Activated CD8-positive, alpha-beta memory T cell treated with anti-CD3 and anti-CD28 coated beads, Interleukin-2, amount 10 ng/mL, durations not matched to agents 7 days and 5 days (primary cell): ENCODE measurements around the gene B4GALT2. TPM values are rescaled to one million over a fixed set of nuclear protein-coding genes. Genes with fewer than 3 reads are reported as not detected.

Source experiments
- ATAC-seq: fragments of 150-1000 bp; cut with Tn5 transposase; one replicate; pipeline ENCODE4 v1.10.0; 2021; ENCODE audit warnings: moderate library complexity
- CTCF ChIA-PET: fragments of 350-600 bp; sonication (Branson Sonifier 250); formaldehyde crosslinking; loops from one replicate; lab custom pipeline; 2021; ENCODE audit warnings: antibody characterized with exemption; lab: Charles Lee
- DNase-seq: peaks from one replicate; pipeline ENCODE4 v3.0.0-alpha.2; 2020
- H3K27ac Mint-ChIP-seq: one replicate; pipeline ENCODE4 v1.8.0; 2021; ENCODE audit warnings: mild to moderate bottlenecking, mixed read lengths
- H3K27me3 Mint-ChIP-seq: one replicate; pipeline ENCODE4 v1.8.0; 2021; ENCODE audit warnings: mixed read lengths
- H3K36me3 Mint-ChIP-seq: one replicate; pipeline ENCODE4 v1.8.0; 2021; ENCODE audit warnings: mild to moderate bottlenecking, mixed read lengths
- H3K4me1 Mint-ChIP-seq: one replicate; pipeline ENCODE4 v1.8.0; 2021; ENCODE audit warnings: mixed read lengths
- H3K4me3 Mint-ChIP-seq: one replicate; pipeline ENCODE4 v1.8.0; 2021; ENCODE audit warnings: mild to moderate bottlenecking, moderate library complexity, mixed read lengths
- H3K9me3 Mint-ChIP-seq: one replicate; pipeline ENCODE4 v1.8.0; 2022; ENCODE audit warnings: low read depth, mixed read lengths
- total RNA-seq, 2 experiments: library from RNA; stranded (reverse); gene quantifications; one replicate each; pipeline ENCODE4 v1.2.3, GENCODE V29; 2021

The B4GALT2 gene
- total RNA-seq, 2 experiments from 2014 or later: 20.1 to 25.5 TPM

- H3K9me3 Mint-ChIP-seq: no peaks in the 10 kb centered on the region
- ATAC-seq (no peak), DNase-seq (no peak)
- CTCF ChIA-PET: no interaction called here
- peaks cover 2% of the 10 kb centered on the region for H3K4me1 Mint-ChIP-seq
- no peaks in the 10 kb centered on the region for H3K36me3 Mint-ChIP-seq
- H3K4me3 Mint-ChIP-seq: no peak overlapping the region
- H3K27me3 Mint-ChIP-seq: no peaks in the 10 kb centered on the region
- H3K27ac Mint-ChIP-seq: no peak overlapping the region
These were observed 7.7 kb downstream of the B4GALT2 start for GRCh38 chr1:43986712-43987111.

GRCh38 chr1:43987159-43987902, 8.3 kb downstream of the B4GALT2 start:
- H3K27ac Mint-ChIP-seq: no peak overlapping the region
- H3K9me3 Mint-ChIP-seq: no peaks in the 10 kb centered on the region
- H3K4me3 Mint-ChIP-seq: no peak overlapping the region
- CTCF ChIA-PET: interaction anchor here (1.1 to 1.8 kb wide), 2 partner anchors 49 to 53 kb away, joined by 3 to 4 read pairs; no protein-coding TSS in a partner anchor
- H3K4me1 Mint-ChIP-seq: peaks cover 7% of the 10 kb centered on the region
- ATAC-seq: no peak
- no peaks in the 10 kb centered on the region for H3K36me3 Mint-ChIP-seq
- no peaks in the 10 kb centered on the region for H3K27me3 Mint-ChIP-seq
- no peak for DNase-seq

GRCh38 chr1:43990271-43991199, 11.5 kb downstream of the B4GALT2 start:
- CTCF ChIA-PET: interaction anchor here (1.0 to 3.7 kb wide), 4 partner anchors 15 to 46 kb away, joined by 3 to 17 read pairs (median 11); partner anchors contain the start of gene ATP6V0B
- DNase-seq (no peak), ATAC-seq (no peak)
- Mint-ChIP-seq H3K36me3 (no peaks in the 10 kb centered on the region), H3K27ac (peak overlapping the region; percentile 82), H3K27me3 (no peaks in the 10 kb centered on the region), H3K4me3 (peak overlapping the region; percentile 83), H3K4me1 (peaks cover 16% of the 10 kb centered on the region), H3K9me3 (no peaks in the 10 kb centered on the region)

- no peaks in the 10 kb centered on the region for H3K9me3 Mint-ChIP-seq
- no peaks in the 10 kb centered on the region for H3K27me3 Mint-ChIP-seq
- CTCF ChIA-PET: interaction anchor here (1.5 to 3.7 kb wide), 3 partner anchors 14 to 45 kb away, joined by 5 to 17 read pairs (median 17); partner anchors contain the start of gene ATP6V0B
- peak overlapping the region; percentile 82 for H3K27ac Mint-ChIP-seq
- H3K4me3 Mint-ChIP-seq: peak overlapping the region; percentile 83
- peaks cover 16% of the 10 kb centered on the region for H3K4me1 Mint-ChIP-seq
- ATAC-seq: no peak
- H3K36me3 Mint-ChIP-seq: no peaks in the 10 kb centered on the region
- DNase-seq: no peak
These were observed 12.1 kb downstream of the B4GALT2 start for GRCh38 chr1:43991200-43991475.

GRCh38 chr1:43991476-43992231, 12.6 kb downstream of the B4GALT2 start, which contains the start of gene CCDC24:
Gene CCDC24 (plus strand): TSS chr1:43991599. CDS start chr1:43991879, 280 bp downstream.
- H3K9me3 Mint-ChIP-seq: no peaks in the 10 kb centered on the region
- DNase-seq (peak; percentile 83), ATAC-seq (peak; percentile 86)
- no peaks in the 10 kb centered on the region for H3K36me3 Mint-ChIP-seq
- peak within 1 kb of the TSS; percentile 83 for H3K4me3 Mint-ChIP-seq
- peaks cover 16% of the 10 kb centered on the region for H3K4me1 Mint-ChIP-seq
- H3K27me3 Mint-ChIP-seq: no peaks in the 10 kb centered on the region
- CTCF ChIA-PET: interaction anchor here (1.5 to 3.7 kb wide), 4 partner anchors 14 to 57 kb away, joined by 5 to 17 read pairs (median 14); partner anchors contain the start of gene ATP6V0B
- peak within 1 kb of the TSS; percentile 82 for H3K27ac Mint-ChIP-seq

- Mint-ChIP-seq H3K4me3 (peak overlapping the region; percentile 83), H3K4me1 (peaks cover 16% of the 10 kb centered on the region), H3K27me3 (no peaks in the 10 kb centered on the region), H3K36me3 (no peaks in the 10 kb centered on the region), H3K9me3 (no peaks in the 10 kb centered on the region), H3K27ac (peak overlapping the region; percentile 24)
- DNase-seq (no peak), ATAC-seq (no peak)
- CTCF ChIA-PET: interaction anchor here (1.2 to 3.7 kb wide), 6 partner anchors 13 to 56 kb away, joined by 3 to 17 read pairs (median 8); partner anchors contain the start of genes ATP6V0B and DPH2
These were observed 13.4 kb downstream of the B4GALT2 start for GRCh38 chr1:43992232-43992995.

- Mint-ChIP-seq H3K36me3 (no peaks in the 10 kb centered on the region), H3K4me3 (no peak overlapping the region), H3K27ac (no peak overlapping the region), H3K4me1 (peaks cover 17% of the 10 kb centered on the region), H3K9me3 (no peaks in the 10 kb centered on the region), H3K27me3 (no peaks in the 10 kb centered on the region)
- CTCF ChIA-PET: interaction anchor here (0.8 to 3.7 kb wide), 7 partner anchors 12 to 55 kb away, joined by 3 to 17 read pairs (median 5); partner anchors contain the start of genes ATP6V0B and DPH2
- DNase-seq: no peak
- ATAC-seq: no peak
These were observed 14.3 kb downstream of the B4GALT2 start for GRCh38 chr1:43993206-43993914.

GRCh38 chr1:43994071-43994470, 15.1 kb downstream of the B4GALT2 start:
- no peak for ATAC-seq
- no peaks in the 10 kb centered on the region for H3K9me3 Mint-ChIP-seq
- CTCF ChIA-PET: interaction anchor here (0.8 to 3.7 kb wide), 6 partner anchors 11 to 54 kb away, joined by 3 to 17 read pairs (median 4); partner anchors contain the start of gene DPH2

GRCh38 chr1:43994794-43995790, 16.1 kb downstream of the B4GALT2 start:
- H3K4me3 Mint-ChIP-seq: no peak overlapping the region
- no peak overlapping the region for H3K27ac Mint-ChIP-seq
- H3K9me3 Mint-ChIP-seq: no peaks in the 10 kb centered on the region
- peaks cover 18% of the 10 kb centered on the region for H3K4me1 Mint-ChIP-seq
- DNase-seq (peak; percentile 54), ATAC-seq (no peak)
- CTCF ChIA-PET: interaction anchor here (0.8 to 3.6 kb wide), 4 partner anchors 10 to 53 kb away, joined by 3 to 12 read pairs (median 4); partner anchors contain the start of gene SLC6A9
- H3K27me3 Mint-ChIP-seq: no peaks in the 10 kb centered on the region
- no peaks in the 10 kb centered on the region for H3K36me3 Mint-ChIP-seq

More at GRCh38 chr1:43994071-43994470, 15.1 kb downstream of the B4GALT2 start:
- H3K27me3 Mint-ChIP-seq: no peaks in the 10 kb centered on the region
- no peaks in the 10 kb centered on the region for H3K36me3 Mint-ChIP-seq
- H3K27ac Mint-ChIP-seq: no peak overlapping the region
- no peak overlapping the region for H3K4me3 Mint-ChIP-seq
- DNase-seq: no peak
- H3K4me1 Mint-ChIP-seq: peaks cover 18% of the 10 kb centered on the region

- Mint-ChIP-seq H3K36me3 (no peaks in the 10 kb centered on the region), H3K27me3 (no peaks in the 10 kb centered on the region), H3K4me3 (no peak overlapping the region), H3K4me1 (peaks cover 19% of the 10 kb centered on the region), H3K9me3 (no peaks in the 10 kb centered on the region), H3K27ac (no peak overlapping the region)
- CTCF ChIA-PET: interaction anchor here (1.9 kb wide), 1 partner anchor 35 kb away, joined by 4 read pairs; the partner anchor contains the start of gene SLC6A9
- no peak for DNase-seq
- ATAC-seq: no peak
These were observed 17.1 kb downstream of the B4GALT2 start for GRCh38 chr1:43995984-43996732.
